Natural killer cell (primary cell): ENCODE results near the gene MRPS35. TPM values are rescaled to one million over a fixed set of nuclear protein-coding genes. Genes with fewer than 3 reads are reported as not detected.
A peak's percentile ranks its signal among the peaks of the same experiment; 100 is the strongest.

Experiments used
- ATAC-seq, 3 donors: fragments of 150-1000 bp in 2 of 3; fragments of 200-7000 bp in 1 of 3; cut with Tn5 transposase; 1 replicate in 1 of 3; 2 replicates in 2 of 3; pipeline ENCODE4 v1.10.0; 2021; ENCODE audit warnings: mild to moderate bottlenecking in 2 of 3, moderate library complexity in 2 of 3
- DNase-seq, 2 donors: peaks; one replicate each; pipeline versions ENCODE4 v3.0.0 to v3.0.0-alpha.2; 2013 to 2021; ENCODE audit warnings: mixed read lengths in 1 of 2
- H3K27ac ChIP-seq: one replicate; pipeline ENCODE4 v1.5.1; 2013; ENCODE audit warnings: mild to moderate bottlenecking, low read length
- H3K27me3 ChIP-seq: one replicate; pipeline ENCODE4 v1.6.1; 2013; ENCODE audit warnings: low read length; ENCODE audit not compliant: control insufficient read depth, insufficient read depth
- H3K36me3 ChIP-seq: one replicate; pipeline ENCODE4 v1.6.1; 2013; ENCODE audit warnings: low read length; ENCODE audit not compliant: control insufficient read depth, insufficient read depth
- H3K4me1 ChIP-seq: one replicate; pipeline ENCODE4 v1.6.1; 2013; ENCODE audit warnings: low read length; ENCODE audit not compliant: control insufficient read depth, insufficient read depth
- H3K4me3 ChIP-seq: one replicate; pipeline ENCODE4 v1.5.1; 2013; ENCODE audit warnings: low read length
- H3K9me3 ChIP-seq: one replicate; pipeline ENCODE4 v1.6.1; 2013; ENCODE audit warnings: low read length; ENCODE audit not compliant: control insufficient read depth, insufficient read depth
- H3K27ac Mint-ChIP-seq, 2 donors: one replicate each; pipeline ENCODE4 v1.8.0; 2022; ENCODE audit warnings: mild to moderate bottlenecking in 2 of 2, mixed read lengths in 2 of 2, moderate library complexity in 1 of 2
- H3K27me3 Mint-ChIP-seq, 2 donors: one replicate each; pipeline ENCODE4 v1.8.0; 2022; ENCODE audit warnings: low read depth in 2 of 2, mixed read lengths in 2 of 2
- H3K36me3 Mint-ChIP-seq: one replicate; pipeline ENCODE4 v1.8.0; 2022; ENCODE audit warnings: mixed read lengths
- H3K4me1 Mint-ChIP-seq, 2 donors: one replicate each; pipeline ENCODE4 v1.8.0; 2022; ENCODE audit warnings: mixed read lengths in 2 of 2
- H3K4me3 Mint-ChIP-seq: one replicate; pipeline ENCODE4 v1.8.0; 2022; ENCODE audit warnings: mild to moderate bottlenecking, moderate library complexity, mixed read lengths
- H3K9me3 Mint-ChIP-seq, 2 donors: one replicate each; pipeline ENCODE4 v1.8.0; 2022; ENCODE audit warnings: mixed read lengths in 2 of 2
- WGBS: methylation state at CpG from one replicate; pipeline ENCODE4 v1.1.7; 2013; ENCODE audit warnings: missing lambda C conversion rate; ENCODE audit not compliant: insufficient coverage; 5-methylcytosine and 5-hydroxymethylcytosine counted together
- intact Hi-C: fragments of 100-400 bp; cut with micrococcal nuclease; formaldehyde crosslinking; loops from one replicate; pipeline ENCODE4 v1.14.2; 2022
- total RNA-seq, 4 donors: library from RNA; stranded (reverse); fragments of 120-200 nt in 1 of 4; gene quantifications; one replicate each; pipeline versions ENCODE4 v1.2.3 to v1.2.4, GENCODE V29; 2013 to 2022
- TF ChIP-seq, protein P1 (sequence below): fragments of 200-600 bp; IDR thresholded peaks from one replicate; pipeline ENCODE4 v1.8.0; 2022; ENCODE audit warnings: antibody characterized with exemption

MRPS35 gene
- total RNA-seq, 3 donors from 2014 or later (not counting 1 experiment from before 2014, with no cell fraction given): 16.7 to 20.5 (median 18.6) TPM

DNA sequence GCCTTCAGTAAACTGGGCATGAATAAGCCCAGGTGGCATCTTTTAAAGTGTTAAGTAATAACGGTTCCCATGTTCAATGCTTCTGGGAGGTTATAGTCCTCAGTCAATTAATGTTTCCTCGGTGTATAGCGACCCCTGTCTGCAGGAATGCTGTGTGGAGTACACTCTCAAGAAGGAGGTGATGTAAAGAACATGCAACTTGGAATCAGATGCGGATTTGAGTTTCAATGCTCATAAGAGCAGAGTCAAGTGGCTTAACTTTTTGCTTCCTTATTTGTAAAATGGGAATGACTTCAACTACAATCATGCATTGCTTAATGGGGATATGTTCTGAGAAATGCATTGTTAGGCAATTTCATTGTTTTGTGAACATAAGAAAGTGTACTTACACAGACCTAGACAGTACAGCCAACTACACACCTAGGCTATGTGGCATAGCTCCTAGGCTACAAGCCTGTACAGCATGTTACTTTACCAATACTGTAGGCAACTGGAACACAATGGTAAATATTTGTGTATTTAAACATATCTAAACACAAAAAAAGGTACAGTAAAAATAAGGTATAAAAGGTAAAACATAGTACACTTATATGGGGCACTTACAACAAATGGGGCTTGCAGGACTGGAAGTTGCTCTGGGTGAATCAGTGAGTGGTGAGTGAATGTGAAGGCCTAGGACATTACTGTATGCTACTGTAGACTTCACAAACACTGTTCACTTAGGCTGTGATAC is 6.7 kb upstream of the MRPS35 start:
- DNase-seq (peak; percentile 26 to 82), ATAC-seq (peak; percentile 78 to 89 (median 87))
- H3K4me1 Mint-ChIP-seq: no peaks in the 10 kb centered on the region
- no peak overlapping the region for H3K27ac ChIP-seq
- intact Hi-C loops: loop anchor here (1.0 kb wide), 1 partner anchor 269 kb away; no protein-coding TSS in a partner anchor
- H3K27ac Mint-ChIP-seq: no peak overlapping the region
- TF ChIP-seq, protein P1, sequence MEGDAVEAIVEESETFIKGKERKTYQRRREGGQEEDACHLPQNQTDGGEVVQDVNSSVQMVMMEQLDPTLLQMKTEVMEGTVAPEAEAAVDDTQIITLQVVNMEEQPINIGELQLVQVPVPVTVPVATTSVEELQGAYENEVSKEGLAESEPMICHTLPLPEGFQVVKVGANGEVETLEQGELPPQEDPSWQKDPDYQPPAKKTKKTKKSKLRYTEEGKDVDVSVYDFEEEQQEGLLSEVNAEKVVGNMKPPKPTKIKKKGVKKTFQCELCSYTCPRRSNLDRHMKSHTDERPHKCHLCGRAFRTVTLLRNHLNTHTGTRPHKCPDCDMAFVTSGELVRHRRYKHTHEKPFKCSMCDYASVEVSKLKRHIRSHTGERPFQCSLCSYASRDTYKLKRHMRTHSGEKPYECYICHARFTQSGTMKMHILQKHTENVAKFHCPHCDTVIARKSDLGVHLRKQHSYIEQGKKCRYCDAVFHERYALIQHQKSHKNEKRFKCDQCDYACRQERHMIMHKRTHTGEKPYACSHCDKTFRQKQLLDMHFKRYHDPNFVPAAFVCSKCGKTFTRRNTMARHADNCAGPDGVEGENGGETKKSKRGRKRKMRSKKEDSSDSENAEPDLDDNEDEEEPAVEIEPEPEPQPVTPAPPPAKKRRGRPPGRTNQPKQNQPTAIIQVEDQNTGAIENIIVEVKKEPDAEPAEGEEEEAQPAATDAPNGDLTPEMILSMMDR: peak; percentile 65
- no peaks in the 10 kb centered on the region for H3K36me3 ChIP-seq
- H3K4me3 Mint-ChIP-seq: no peak overlapping the region
- H3K27me3 Mint-ChIP-seq: peaks cover 13% of the 10 kb centered on the region in 2 donors
- H3K36me3 Mint-ChIP-seq: no peaks in the 10 kb centered on the region
- H3K4me3 ChIP-seq: no peak overlapping the region
- H3K4me1 ChIP-seq: no peaks in the 10 kb centered on the region
- H3K9me3 ChIP-seq: no peaks in the 10 kb centered on the region
- 20% methylated on average over 4 of the region's 4 CpGs for WGBS
- H3K27me3 ChIP-seq: no peaks in the 10 kb centered on the region
- no peaks in the 10 kb centered on the region for H3K9me3 Mint-ChIP-seq

DNA sequence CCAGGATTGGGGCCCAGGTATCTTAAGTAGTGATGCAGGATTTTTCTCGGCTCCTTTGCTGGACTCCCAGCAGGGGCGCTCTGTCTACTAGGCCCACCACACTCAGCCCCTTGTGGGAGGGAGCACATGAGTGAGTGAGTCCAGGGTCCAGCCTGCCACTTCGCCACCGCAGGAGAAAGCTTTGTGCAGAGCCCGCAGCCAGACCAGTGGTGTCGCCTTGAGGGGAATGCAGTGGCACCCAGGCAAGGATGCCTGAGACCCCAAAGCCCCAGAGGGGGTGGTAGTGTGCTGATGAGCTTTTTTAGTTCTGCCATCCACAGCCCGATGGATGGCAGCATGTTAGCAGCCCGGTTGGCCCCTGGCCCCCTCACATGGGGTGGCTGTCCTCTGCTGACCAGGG is 5.4 kb upstream of the MRPS35 start:
- WGBS: 98% methylated on average over 8 of the region's 8 CpGs
- no peak overlapping the region for H3K27ac ChIP-seq
- H3K27me3 ChIP-seq: peaks cover 2% of the 10 kb centered on the region
- no peak overlapping the region for H3K27ac Mint-ChIP-seq
- intact Hi-C loops: no loop called here
- TF ChIP-seq, protein P1: no peak
- no peaks in the 10 kb centered on the region for H3K9me3 Mint-ChIP-seq
- peaks cover 7 to 10% of the 10 kb centered on the region in 2 donors for H3K27me3 Mint-ChIP-seq
- H3K36me3 Mint-ChIP-seq: no peaks in the 10 kb centered on the region
- no peaks in the 10 kb centered on the region for H3K9me3 ChIP-seq
- no peak overlapping the region for H3K4me3 Mint-ChIP-seq
- DNase-seq (no peak), ATAC-seq (no peak)
- H3K4me1 ChIP-seq: peaks cover 3% of the 10 kb centered on the region
- H3K4me1 Mint-ChIP-seq: peaks cover 5% of the 10 kb centered on the region in 2 donors
- no peaks in the 10 kb centered on the region for H3K36me3 ChIP-seq
- no peak overlapping the region for H3K4me3 ChIP-seq

DNA sequence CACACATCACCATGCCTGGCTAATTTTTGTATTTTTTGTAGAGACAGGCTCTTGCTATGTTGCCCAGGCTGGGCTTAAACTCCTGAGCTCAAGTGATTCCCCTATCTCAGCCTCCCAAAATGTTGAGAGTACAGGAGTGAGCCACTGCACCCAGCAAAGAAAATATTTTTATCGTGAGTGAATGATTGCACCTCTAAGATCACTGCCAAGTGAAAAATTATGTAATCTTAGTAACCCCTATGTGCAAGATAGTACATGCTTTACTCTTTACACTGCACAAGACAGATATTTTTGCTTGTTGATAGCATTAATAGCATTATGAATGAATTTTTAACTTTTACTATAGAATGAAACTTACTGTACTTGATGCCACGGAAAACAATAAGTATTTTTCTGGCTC is 3.4 kb upstream of the MRPS35 start:
- H3K36me3 ChIP-seq: no peaks in the 10 kb centered on the region
- H3K4me3 ChIP-seq: no peak overlapping the region
- peaks cover 2% of the 10 kb centered on the region for H3K27me3 ChIP-seq
- H3K27ac ChIP-seq: no peak overlapping the region
- no peaks in the 10 kb centered on the region for H3K9me3 ChIP-seq
- WGBS: 80% methylated on average over 2 of the region's 2 CpGs
- Mint-ChIP-seq H3K4me3 (peak overlapping the region; percentile 14), H3K4me1 (peaks cover 25% of the 10 kb centered on the region in 2 donors), H3K27me3 (peaks cover 6 to 7% of the 10 kb centered on the region in 2 donors), H3K36me3 (no peaks in the 10 kb centered on the region), H3K9me3 (no peaks in the 10 kb centered on the region), H3K27ac (no peak overlapping the region)
- intact Hi-C loops: no loop called here
- TF ChIP-seq, protein P1: no peak
- DNase-seq (no peak), ATAC-seq (no peak)
- peaks cover 12% of the 10 kb centered on the region for H3K4me1 ChIP-seq
